Spleen (tissue), 7 donors: ENCODE measurements around the gene WDFY1.

Experiments used
- POLR2A ChIP-seq, 3 donors: fragments of 450-650 bp; IDR thresholded peaks; one replicate each; pipeline ENCODE4 v1.5.1; 2017; ENCODE audit warnings: antibody characterized with exemption in 3 of 3, mild to moderate bottlenecking in 1 of 3
- POLR2AphosphoS5 ChIP-seq, 3 donors: sonication (generic); formaldehyde crosslinking; IDR thresholded peaks; one replicate each; pipeline ENCODE4 v1.5.1; 2017; ENCODE audit warnings: antibody characterized with exemption in 3 of 3
- TF ChIP-seq, protein P1 (sequence below), 11 experiments: fragments of 200-600 bp in 7 of 11; fragments of 450-650 bp in 4 of 11; sonication (generic) in 4 of 11; IDR thresholded peaks in 8 of 11; conservative IDR thresholded peaks in 3 of 11; 1 replicate in 7 of 11; 2 replicates in 4 of 11; pipeline versions ENCODE4 v1.4.0 to v1.8.0; 2016 to 2021; ENCODE audit warnings: antibody characterized with exemption in 11 of 11, inconsistent platforms in 4 of 11, mild to moderate bottlenecking in 1 of 11
- donor health status: DM: no; HTN: no; CAD: no; lungs with moderate emphysema.
- donor health status: DM: no; HTN: no; CAD: no.
- donor health status: DM: no; HTN: no; CAD: no.

DNA sequence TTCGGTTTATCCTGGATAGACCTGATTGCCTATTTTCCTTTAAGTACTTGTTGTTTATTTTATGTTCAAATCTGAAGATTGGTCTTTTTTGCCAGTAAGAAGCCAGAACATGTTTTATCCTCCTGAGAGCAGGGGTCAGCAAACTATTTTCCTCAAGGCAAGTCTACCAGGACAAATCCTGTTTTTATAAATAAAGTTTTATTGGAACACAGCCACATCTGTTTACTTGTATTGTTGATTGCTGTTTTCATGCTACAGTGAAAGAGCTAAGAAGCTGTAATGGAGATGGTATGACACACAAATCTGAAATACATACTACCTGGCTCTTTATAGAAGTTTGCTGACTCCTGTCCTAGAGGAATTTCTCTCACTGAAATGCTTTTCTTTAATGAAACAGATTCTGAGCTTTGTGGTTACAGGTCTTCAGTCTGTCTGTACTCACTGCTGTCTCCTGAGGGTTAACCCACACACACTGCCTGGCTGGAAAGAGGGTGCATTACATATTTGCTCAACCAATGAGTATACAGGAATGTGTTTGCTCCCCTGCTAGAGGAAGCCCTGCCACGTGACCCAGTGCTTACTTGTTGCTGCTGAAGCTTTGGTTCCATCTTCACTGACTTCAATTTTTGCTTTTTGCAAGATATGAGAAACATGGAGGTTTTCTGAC is 34.7 kb upstream of the WDFY1 start:
- TF ChIP-seq, protein P1, sequence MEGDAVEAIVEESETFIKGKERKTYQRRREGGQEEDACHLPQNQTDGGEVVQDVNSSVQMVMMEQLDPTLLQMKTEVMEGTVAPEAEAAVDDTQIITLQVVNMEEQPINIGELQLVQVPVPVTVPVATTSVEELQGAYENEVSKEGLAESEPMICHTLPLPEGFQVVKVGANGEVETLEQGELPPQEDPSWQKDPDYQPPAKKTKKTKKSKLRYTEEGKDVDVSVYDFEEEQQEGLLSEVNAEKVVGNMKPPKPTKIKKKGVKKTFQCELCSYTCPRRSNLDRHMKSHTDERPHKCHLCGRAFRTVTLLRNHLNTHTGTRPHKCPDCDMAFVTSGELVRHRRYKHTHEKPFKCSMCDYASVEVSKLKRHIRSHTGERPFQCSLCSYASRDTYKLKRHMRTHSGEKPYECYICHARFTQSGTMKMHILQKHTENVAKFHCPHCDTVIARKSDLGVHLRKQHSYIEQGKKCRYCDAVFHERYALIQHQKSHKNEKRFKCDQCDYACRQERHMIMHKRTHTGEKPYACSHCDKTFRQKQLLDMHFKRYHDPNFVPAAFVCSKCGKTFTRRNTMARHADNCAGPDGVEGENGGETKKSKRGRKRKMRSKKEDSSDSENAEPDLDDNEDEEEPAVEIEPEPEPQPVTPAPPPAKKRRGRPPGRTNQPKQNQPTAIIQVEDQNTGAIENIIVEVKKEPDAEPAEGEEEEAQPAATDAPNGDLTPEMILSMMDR (IDR thresholded peaks at IDR 0.05 in 8 of 11, conservative IDR thresholded peaks at IDR 0.05 in 3 of 11) = no peak
- no peak for TF ChIP-seq POLR2A (IDR thresholded peaks at IDR 0.05)
- no peak for TF ChIP-seq POLR2AphosphoS5 (IDR thresholded peaks at IDR 0.05)
